Hepatic stellate cell (primary cell): ENCODE data around the gene AUTS2.

Source experiments
- DNase-seq: peaks from one replicate; pipeline ENCODE4 v3.0.0; 2011; ENCODE audit warnings: low spot score

The AUTS2 gene

DNA sequence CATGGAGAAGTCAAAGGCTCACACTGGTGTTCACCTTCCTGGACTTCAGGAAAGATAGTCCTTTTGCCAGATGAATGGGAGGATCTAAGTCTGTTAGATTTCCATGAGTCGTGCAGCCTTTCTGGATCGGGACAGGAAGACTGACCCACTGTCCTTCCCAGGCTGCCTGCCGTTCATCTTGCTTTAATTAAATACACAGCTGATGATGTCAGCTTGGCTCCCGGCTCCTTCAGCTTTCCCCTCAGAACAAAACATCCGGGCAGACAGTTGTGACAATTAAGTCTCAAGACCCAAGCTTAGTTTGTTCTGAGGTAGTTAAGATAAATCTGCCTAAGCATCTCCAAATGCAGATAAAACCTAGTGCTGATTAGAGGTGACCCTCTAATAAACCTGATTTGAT is 58.6 kb downstream of the AUTS2 start:
- no peak for DNase-seq

GRCh38 chr7:69657331-69657730 is 59.1 kb downstream of the AUTS2 start:
- DNase-seq, result no peak

- DNase-seq, result no peak
Measured at GRCh38 chr7:69657985-69658384, 59.7 kb downstream of the AUTS2 start.

DNA sequence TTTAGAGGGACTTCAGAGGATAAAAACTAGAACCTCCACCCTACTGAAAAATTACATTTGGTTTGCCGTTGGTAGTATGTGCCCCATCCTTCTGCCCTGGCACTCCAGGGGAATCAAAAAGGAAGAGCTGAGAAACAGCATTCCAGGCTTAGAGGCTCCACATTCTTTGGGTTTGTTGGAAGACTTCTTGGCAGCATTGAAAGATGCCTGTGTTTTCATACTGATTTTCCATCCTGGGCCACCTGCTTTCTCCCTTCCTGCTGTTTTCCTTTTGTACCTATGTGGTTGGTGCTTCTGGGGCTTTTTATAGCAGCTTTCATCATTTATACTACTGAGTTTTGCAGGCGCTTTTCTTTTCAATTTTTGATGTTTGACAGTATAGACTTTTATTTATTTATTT is 61.7 kb downstream of the AUTS2 start:
- DNase-seq, result no peak

- no peak for DNase-seq
Measured at GRCh38 chr7:69661342-69661741, 63.1 kb downstream of the AUTS2 start.

GRCh38 chr7:69663911-69664832 is 65.9 kb downstream of the AUTS2 start:
- no peak for DNase-seq

- no peak for DNase-seq
Measured at GRCh38 chr7:69665369-69665768, 67.1 kb downstream of the AUTS2 start.

GRCh38 chr7:69668339-69668870 is 70.1 kb downstream of the AUTS2 start:
- no peak for DNase-seq

DNA sequence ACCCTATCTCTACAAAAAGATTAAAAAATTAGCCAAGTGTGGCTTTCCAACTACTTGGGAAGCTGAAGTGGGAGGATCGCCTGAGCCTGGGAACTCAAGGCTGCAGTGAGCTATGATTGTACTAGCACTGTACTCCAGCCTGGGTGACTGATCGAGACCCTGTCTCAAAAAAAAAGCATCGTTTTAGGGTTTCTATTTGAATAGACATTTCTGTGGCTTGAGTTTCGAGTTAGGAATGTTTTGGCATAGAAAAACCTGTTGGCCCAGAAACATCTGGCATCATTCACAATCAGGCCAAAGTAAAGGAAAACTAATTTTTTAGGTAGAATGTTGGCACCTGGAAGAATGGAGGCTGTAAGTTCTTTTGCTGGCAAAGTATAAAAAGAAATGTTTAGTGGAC is 72.4 kb downstream of the AUTS2 start:
- no peak for DNase-seq

- DNase-seq, result no peak
Measured at GRCh38 chr7:69673074-69673473, 74.8 kb downstream of the AUTS2 start.

GRCh38 chr7:69674701-69675182 is 76.5 kb downstream of the AUTS2 start:
- DNase-seq, result no peak

DNA sequence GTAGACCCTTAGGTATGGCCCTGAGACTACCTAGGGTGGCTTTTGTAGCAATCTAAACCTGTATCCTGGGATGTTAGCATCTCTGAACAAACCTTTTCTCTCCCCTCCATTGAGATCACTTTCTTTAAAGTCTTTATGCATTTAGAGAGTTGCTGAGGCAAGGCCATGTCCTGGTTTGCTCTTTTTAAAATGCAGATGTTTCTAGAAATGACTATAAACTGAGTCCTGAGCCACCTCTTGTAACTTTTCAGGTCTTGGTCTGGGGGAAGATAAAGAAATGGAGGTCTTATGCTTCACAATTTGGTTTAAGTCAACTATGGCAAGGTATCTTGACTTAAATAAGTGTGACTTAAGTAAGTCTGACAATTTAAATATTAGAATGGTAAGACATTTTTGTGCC is 78.0 kb downstream of the AUTS2 start:
- no peak for DNase-seq

- no peak for DNase-seq
Measured at GRCh38 chr7:69677054-69677852, 79.0 kb downstream of the AUTS2 start.

DNA sequence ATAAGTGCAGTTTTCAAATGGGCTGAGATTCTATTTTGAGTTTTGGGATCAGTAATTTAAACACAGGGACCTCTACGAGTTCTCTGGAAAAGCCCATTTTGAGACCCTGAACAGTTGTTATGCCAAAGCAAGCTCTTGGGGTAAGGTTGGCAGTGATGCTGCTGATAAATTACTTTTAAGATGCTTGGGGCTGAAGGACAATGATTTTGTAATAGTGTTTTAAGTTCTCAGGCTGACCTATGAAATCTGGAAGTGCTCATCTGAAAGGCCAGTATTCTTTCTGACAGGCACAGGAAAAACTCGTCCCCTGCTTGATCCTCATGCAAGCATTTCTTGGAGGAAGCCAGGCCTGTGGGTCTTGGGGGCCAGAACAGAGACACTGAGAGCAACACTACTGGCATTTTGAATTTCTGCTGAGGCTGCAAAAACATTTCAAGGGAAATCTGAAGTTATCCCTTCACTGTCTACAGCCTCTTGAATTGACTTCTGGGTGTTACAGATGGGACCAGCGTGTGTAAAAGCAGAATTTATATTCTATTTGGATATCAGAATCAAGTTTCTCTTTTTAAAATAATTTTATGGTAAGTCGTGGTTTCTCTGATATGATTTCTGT is 79.7 kb downstream of the AUTS2 start:
- DNase-seq, result no peak

GRCh38 chr7:69678494-69679187 is 80.4 kb downstream of the AUTS2 start:
- no peak for DNase-seq

DNA sequence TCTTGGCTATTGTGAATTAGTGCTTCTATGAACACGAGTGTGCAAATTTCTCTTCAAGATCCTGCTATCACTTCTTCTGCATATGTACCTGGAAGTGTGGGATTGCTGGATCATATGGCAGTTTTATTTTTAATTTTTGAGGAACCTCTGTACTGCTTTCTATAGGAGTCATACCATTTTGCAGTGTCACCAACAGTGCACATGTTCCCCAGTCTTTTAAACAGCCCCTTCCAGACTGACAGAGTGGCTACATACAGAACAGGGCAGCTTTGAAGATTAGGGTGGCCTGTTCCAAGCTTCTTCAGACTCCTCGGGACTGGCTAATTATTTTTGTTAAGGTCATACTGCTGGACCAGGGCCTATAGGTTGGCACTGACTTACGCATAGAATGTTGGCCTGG is 82.9 kb downstream of the AUTS2 start:
- DNase-seq, result no peak

DNA sequence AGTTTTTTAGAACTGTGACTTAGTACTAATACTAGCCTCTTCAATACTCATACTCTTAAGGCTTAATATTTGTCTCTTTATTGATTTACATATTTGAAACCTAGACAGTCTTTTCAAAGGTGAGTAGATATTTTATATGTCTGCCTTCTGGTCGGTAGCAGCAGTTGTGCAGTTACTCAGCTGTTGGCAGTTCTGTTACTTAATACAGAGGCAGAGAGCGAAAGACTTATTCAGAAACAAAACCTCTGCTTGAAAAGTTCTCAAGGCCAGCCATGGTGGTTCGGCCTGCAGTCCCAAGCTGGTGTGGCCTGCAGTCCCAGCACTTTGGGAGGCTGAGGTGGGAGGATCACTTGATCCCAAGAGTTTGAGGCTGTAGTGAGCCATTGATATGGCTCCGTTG is 84.2 kb downstream of the AUTS2 start:
- no peak for DNase-seq

GRCh38 chr7:69683002-69683401 is 84.7 kb downstream of the AUTS2 start:
- DNase-seq, result no peak

DNA sequence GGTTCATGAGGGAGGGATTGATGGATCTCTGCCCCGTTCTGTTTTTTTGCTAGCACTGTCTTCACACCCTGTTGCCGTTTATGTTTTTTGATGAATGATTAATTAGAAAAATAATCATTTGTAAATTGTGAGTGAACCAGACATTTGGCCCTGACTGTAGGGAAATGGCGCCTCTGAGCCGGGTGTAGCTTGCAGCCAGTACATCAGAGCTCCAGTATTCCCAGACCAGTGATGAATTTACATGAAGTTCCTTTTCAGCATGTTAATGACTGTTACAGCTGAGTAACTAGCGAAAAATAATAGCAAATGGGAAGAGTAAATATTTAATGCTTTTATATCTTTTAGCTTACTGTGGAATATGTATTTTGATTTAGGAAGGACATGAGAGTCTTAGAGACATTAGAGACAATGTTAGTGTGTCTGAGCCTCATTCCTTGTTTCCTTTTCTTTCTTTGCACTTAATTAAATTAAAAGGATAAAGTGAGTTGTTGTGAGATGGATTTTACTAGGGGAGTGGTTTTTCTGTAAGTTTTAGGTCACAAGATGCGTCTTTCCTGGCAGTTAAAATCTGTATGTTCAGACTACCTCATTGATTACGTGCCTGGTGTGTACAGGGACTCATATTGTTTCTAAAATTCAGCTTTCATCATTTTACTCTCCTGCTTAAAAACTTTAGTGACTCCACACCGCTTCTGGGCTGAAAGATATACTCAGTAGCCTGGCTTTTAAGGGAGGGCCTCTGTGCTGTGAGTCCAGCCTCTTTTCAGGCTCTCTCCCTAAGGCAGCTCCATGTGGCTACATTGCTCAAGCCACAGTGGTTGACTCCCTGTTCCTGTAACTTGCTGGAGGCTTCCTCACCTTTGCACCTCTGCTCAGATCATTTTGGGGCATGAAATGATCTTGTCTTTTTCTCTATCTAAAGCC is 86.4 kb downstream of the AUTS2 start:
- DNase-seq, result no peak

DNA sequence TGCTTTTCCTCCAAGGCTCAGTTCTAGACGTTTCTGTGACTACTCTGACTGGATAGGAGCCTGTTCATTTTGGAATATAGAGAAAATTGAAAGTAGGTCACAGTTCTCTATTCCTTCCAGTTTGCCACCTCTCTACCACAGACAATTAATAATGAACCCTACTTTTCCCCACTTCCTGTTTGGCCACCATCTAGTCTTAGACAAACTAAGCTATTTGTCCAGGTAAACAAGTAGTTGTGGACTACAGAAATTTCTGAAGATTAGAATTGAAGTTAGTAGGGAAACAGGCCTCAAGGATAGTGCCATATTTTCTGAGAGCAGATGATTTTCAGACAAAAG is 87.0 kb downstream of the AUTS2 start:
- DNase-seq, result no peak

DNA sequence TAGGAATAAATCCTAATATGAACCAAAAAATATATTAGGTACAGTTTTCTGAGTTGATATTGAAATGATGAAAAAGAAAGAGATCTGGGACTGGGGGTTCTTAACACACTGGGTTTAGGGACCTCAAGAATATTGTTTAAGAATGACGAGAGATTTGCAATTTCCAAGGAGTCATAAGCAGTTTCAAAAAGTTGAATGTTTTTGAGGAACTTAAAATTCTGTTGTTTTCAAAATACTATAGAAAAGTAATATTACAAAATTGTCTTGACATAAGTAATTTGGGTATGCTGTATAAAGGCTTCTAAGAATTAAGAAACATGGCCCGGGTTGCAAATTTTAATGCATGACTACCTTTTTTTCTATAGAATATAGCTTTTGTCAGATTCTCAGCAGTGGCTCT is 88.1 kb downstream of the AUTS2 start:
- DNase-seq, result no peak
